GM19351 (cell line): ENCODE data around the gene TXNRD3.

Experiments
- ATAC-seq: cut with Tn5 transposase; IDR thresholded peaks from one replicate; pipeline ENCODE4 v1.9.1; 2021; ENCODE audit warnings: mild to moderate bottlenecking, moderate library complexity; ENCODE audit not compliant: unreplicated experiment

TXNRD3 gene

DNA sequence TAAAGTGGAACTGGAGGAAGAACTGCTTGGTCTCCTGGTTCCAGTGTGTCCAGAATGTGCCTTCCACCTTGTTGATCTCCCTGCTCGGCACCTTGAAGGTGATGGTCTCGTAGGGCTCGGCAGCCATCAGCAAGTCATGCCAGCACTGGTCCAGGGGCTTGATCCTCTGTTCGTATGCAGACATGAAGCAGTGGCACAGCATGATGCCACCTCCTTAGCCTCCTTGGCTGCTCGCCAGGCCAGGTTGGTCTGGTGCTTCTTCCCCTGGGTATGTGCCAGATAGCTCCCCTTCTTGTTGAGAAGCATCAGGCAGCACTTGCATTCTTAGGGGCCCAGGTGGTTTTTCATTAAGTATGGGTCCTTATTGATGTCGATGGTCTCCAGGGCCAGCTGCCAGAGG is 17.8 kb upstream of the TXNRD3 start:
- no peak for ATAC-seq

DNA sequence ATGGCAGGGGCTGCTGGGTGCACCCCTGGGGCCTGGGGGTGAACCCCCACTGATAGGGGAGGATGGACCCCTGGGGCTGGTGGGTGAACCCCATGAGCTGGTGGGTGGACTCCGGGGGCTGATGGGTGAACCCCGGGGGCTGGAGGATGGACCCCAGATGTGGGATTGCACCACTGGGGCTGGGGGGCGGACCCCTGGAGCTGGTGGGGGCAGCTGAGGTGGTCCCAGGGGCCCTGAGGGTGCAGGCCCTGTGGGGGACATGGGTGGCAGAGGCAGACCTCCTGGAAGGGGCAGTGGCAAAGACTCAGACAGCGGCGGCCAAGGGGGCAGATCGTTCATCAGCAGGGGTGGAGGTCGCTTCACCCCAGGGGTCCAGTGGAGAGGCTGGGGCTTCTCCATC is 17.4 kb upstream of the TXNRD3 start:
- ATAC-seq, result no peak

DNA sequence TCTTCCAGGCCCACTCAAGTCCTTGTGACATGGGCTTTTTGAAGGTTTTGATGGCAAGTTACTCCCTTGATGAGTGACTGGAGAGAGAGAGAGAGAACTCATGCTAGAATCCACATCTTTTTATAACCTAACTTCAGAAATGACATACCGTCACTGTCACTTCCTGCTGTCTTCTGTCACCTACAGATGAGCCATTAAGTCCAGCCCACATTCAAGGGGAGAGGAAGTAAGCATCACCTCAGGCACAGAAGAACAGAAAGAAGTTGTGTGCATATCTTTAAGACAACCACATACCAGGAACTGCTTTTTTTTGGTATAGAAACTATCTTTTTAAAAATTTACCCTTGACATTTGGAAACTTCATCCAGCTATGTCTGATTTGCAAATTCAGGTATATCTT is 16.6 kb upstream of the TXNRD3 start:
- no peak for ATAC-seq

DNA sequence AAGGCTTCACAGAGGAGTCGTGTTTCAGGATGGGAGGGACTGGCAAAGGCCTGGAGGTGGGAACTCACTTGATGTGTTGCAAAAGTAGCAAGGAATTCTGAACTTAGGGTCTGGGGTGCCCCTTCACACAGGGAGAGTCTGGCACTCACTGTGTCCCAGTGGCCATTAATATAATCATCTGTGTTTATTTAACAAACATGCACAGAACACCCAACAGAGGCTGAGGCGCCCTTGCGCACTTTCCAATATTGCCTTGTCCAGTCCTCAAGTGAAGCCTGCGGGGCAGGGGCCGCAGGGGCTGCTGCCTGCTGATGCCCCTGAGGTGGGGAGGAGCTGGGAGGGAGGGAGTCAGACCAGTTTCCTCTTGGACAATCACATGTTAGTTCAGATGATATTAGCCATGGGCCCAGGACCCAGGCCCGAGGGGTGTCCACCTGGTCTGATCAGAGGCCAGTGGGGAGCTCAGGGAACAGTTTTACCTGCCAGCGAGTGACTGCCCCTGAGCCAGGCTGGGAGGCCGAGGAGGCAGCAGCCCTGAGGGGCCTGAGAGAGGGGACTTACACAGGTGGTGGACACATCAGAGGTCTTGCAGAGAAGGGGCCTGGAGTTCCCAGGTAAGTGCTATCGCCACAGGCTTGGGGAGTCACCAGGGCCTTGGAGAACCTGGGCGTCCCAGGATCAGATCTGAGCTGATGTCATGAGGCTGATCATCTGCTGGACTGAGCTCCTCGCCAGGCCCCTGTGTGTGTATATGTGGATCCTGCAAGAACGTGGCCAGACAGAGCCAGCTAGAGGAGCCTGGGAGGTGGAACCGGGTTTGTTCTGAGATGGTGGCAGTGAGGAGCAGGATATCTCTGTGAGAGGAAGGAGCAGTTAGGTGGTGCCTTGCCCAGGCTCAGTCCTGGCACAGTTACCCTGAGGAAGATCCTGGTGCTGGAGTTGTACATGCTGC is 13.8 kb upstream of the TXNRD3 start:
- no peak for ATAC-seq

DNA sequence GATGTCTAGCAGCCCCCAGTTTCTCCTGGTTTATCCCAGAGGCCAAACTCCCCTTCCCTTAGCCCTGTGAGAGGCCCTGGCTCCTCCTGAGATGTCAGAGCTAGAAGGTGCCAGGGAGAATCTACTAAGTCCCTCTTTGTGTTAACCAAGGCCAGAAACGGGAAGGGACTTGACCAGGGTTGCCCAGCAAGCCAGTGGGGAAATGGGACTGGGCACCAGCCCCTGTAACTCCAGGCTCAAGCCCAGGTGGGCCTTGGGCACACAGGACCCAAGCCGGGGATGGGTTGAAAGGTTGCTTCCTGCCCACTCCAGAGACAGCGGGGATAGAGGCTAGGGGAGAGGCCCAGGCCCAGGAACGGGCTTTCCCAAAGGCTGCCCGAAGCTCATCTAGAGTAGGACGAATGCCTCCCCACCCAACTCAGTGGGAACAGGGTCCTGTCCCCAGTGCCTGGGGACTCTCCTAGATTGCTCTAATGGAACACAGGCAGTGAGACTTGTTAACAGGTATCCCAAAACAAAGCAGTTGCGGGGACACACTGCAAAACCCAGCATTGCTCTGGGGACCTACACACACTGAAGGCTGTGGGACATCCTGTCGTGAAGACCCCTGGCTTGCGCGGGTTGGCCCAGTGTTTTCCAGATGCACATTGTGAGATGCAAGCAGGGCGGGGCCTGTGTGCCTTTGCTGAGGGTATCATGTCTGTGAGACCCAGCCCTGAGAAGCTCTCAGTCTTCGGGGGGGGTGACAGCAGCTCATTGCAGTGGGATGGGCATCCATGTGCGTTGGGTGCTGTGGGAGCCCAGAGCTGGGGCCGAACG is 12.9 kb upstream of the TXNRD3 start:
- no peak for ATAC-seq

DNA sequence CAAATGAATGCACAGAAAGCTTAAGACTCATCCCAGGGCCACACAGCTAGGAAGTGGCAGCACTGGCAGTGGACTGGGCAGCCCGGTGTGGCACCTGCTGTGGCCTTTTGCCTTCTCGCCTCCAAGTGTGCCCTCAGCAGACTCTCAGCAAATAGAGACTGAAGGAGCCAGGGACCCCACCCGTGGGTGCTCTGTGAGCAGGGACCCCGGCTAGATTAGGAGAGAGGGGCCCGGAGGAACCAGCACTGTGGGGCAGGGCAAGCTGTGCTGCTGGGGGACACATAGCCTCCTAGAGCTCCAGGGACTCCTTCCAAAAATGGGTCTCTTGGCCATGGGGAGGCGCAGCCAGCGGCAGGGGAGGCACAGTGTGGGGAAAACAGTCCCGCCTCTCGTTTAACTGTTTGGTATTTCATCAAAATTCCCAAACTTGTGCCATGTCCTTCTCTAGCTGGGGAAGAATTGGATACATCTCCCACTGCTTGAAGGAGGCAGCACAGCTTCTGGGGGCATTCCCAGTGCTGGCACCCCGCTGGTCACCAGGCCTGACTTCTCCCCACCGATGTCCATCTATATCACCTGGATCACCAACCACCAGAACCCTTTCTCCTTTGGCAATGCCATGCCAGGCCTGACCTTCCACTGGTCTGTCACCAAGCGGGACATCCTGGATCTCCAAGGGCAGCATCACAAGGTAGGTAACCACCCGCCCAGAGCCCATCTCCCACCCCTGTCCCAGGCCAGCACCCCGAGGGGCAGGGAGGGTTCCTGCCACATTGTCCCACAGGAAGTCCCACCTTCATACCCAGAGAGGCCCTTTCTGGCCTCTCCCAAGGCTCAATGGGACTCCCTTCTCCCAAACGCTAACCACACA is 12.0 kb upstream of the TXNRD3 start:
- no peak for ATAC-seq

DNA sequence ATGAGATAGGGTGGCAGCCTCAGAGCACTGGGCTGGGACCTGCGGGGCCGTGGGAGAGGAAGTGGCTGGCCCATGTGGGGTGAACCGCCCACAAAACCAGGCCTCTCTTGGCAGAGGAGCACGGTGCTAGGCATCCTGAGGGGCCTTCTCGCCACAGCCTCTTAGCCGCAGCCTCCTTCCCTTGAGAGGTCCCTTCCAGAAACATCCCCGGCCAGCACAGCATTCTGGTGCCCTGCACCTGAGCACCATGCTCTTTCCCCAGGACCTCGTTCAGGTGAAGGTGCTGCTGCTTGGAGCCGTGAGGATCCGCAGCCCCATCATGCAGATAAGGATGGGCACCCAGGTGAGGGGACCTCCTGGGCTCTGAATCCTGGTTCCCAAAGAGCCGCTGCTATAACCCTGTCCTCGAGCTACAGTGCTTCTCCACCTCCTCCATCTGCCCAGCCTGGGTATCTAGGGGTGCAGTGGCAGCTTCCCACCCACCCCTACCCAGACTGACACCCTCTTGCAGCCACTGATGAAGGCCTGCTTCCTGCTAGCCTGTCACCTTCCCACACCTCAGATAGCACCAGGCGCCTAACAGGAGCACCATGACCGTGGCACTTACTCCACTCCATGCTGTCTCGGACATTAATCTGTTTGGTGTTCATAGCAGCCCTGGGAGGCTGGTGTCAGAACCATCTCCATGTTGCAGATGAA is 11.2 kb upstream of the TXNRD3 start:
- ATAC-seq, result no peak

DNA sequence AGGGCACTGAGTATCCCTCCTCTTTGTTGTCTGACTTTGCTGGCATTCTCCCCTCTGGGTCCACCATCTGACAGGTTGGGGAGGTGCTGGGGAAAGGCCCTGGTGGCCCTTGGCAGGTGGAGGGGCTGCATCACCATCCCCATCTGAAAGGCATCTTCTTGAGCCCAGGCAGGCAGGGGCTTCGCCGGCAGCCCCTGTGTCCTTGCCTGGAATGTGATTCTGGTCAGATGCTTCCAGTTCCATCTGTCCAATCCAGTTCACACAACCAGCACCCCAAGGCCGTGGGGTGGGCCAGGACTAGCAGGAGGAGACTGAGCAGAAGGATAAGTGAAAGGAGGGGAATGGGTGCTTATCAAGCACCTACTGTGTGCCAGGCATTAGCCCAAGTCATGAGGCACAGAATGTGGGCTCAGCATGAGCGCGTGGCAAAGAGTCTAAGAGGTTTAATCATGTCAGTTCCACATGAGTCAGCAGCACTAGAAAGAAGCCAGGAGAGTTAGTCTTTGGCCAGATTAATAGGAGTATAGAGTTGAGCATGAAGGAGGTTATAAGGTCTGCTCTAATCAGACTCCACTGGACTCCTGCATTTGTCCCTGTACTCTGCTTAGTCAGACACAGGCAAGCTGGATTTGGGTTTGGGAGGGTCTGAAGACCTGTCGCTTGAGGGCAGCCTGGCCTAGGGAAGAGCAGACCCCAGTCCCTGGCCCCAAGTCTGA is 10.5 kb upstream of the TXNRD3 start:
- ATAC-seq, result no peak

DNA sequence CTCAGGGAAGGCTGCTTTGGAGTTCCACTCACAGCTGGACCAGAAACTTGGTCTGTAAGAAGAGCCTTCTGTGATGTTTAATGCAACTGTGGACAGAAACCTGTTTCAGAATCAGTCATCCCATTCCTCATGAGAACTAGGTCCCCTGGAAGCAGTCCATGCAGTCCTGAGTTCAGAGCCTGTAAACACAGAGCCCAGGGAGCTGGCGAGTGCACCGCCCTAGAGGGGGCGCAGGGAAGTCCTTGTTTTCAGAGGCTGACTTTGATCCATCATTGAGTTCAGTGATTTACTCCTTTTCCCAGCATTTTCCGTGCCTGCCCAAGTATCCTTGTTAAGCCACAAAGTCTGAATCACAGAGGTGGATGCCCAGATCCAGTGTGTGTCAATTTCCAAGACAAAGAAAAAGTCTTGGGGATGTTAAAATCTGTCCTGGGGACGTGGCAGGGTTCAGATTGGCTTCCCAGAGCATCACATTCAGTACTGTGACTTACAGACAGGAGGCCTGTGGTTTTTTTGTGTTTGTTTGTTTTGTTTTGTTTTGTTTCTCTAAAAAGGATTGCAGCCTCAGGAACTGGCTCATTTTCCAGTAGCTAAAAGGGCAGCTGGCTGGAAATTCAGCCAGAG is 9.8 kb upstream of the TXNRD3 start:
- ATAC-seq, result no peak

DNA sequence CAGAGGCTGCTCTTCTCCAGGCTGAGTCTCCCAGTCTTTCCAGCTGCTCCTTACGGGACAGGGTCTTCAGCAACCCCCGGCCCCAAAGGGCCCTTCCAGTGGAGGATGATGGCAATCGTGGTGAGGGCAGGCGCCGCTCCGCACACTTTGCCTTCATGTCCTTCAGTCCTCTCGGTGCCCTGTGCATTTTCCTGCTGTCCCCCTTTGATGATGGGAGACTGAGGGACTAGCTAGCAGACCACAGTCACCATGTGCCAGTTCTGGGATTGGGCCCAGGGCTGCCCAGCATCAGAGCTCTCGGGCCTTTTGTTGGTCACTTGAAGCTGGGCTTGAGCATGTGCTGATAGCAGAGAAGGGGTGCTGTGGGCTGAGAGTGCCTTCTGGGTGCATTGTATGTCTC is 8.8 kb upstream of the TXNRD3 start:
- no peak for ATAC-seq

DNA sequence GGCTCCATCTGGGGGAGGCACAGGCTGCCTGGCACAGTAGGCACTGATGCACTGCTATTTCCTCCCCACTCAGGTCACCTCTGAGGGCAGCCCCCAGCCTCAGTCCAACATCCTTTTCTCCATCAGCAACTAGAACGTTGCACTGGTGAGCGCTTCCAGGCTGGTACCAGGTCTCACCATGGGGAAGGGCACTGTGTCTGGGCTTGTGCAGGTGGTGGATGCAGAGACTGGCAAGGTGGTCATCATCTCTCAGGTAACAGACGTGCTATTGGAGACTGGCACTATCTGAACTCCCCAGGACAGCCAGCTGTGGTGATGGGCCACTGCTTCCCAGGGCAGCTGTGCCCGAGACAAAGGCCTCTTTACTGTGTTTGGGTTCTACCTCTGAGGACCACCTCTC is 8.3 kb upstream of the TXNRD3 start:
- ATAC-seq, result no peak

DNA sequence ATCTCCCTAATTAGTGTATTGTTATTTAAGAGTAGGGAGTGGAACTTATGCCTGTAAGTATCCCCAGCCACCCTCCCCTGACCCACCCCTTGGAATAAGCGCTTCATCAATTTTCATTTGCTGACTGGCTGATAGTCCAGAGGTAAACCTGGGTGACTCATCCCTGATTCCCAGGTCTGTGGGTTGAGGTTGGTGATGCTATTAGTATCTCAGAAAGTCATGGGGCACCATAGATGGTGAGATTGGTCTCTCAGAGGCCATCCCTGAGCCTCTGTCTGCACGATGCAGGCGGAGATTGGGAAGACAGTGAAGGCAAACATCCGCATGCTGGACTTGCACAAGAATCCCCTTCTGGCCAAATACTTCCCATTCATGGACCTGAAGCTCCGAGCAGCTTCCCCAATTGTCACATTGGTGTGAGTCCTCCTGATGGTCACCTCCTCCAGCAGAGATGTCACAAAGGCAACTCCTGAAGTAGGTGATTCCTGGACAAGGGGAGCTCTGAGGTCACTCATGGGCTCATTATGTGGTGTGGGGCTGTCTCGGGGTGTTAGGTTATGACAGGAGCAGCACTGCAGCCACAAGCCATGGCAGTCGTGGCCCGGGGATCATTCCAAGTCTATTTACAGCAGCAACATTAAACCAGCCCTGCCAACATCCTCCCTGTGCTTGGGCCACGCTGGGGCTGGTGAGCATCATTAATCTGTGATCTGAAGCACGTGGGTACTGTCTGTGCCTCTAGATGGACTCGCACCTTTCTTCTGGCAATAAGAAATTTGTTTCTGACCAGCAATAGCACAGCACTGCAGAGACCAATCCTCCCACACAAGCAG is 6.8 kb upstream of the TXNRD3 start:
- no peak for ATAC-seq

DNA sequence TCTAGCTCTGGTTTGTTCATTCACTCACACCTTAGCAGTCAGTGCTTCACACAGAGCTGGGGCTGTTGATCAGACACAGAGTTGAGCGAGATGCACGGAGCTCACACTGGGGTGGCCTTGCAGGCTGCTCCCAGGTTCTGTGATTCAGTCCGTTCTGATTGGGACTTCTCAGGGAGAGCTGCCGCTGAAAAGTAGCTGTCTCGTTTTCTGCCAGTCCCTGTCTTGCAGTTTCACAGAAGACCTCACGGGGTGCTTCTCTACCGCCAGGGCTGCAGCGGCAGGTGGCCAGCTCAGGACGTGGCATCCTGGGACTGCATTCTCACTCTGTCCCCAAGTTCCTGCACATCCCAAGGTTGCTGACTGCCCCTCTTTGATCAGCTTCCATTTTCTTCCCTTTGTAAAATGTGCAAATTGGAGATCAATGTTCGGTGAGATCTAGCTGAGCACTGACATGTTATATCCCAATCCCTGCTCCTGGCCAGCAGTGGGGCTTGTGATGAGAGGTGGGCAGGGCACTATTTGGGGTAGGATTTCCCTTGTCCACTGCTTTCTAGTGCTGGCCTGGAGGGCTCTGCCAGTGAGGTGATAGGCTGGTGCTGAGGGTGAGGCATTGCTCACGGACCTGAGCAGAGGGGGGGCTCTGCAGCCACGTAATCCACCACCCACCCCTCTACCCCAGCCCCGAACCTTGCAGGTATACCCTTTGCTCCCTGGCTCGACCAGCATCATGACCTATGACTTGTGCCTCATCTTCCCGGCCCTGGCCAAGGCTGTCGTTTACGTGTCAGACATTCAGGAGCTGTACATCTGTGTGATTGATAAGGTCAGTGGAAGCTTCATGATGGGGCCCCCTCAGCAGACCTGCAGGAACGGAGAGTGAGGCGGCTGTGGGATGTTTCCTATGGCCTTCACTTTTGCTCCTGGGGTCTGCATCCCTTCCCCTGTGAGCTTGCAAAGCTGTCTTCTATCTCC is 5.3 kb upstream of the TXNRD3 start:
- no peak for ATAC-seq

DNA sequence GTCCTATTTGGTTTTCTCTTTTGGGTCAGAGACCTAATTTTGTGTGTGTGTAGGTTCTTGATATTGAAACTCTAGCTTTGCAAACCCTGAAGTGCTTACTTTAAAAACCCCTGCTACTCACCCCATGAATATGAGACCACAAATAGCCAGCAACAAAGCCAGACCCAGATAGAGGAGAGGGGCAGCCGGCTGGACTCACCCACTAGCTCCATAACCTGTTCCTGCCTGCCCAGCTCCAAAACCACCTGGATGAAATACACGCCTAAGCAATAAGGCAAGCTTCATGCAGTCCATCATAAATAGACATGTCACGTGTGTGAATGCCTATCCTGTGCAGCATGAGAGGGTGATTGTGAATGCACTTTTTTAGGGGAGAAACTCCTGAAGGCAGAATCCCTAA is 3.7 kb upstream of the TXNRD3 start:
- ATAC-seq, result no peak

DNA sequence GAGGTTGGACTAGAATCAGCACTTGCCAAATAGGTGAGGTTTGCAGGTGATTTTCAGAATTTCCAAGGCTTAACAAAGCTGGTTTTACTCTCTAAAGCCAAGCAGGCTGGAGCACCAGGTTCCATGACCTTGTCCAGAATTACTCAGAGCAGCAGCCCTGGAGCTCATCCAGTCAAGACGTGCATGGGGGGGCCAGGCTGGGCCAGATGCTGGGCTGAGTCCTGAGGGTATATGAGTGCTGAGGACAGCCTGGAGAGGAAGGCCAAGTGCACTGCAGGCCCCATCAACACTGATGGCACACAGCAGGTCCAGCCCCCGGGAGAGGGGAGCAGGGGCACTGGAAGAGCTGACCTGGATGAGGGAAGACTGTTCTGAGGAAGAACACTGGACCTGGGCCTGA is 3.0 kb upstream of the TXNRD3 start:
- no peak for ATAC-seq

DNA sequence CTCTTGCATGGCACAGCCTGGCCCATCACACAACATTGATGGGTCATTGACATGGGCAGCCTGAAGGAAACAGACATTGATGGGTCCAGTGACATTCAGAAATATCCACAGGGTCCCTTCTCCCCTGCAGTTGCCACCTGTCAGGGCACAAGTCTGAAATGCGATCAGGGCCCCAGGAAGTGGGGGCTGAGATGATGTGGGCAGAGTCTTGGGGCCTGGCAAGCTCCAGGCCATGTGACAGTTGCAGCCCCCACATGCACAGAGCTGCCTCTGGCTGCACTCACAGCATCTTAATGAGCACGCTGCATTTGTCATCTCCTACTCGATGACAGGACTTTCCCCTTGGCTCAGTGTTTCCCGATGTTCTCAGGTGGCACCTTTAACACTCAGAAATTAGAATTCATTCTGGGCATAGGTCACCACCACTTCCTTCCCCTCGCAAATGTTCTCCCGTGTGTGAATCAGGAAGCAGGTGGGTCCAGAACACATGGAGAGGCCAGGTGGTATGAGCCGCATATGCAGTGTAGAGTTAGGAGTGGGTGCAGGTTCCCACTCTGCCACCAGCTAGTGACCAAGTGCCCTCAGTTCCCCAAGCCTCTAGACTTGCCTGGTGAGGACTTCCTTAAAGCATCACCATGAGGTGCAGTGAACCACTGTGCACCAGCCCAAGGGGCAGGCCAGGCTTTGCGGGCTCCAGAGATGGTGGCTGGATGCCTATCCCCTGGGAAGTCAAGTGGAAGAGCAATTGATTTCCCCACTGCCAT is 1.6 kb upstream of the TXNRD3 start:
- no peak for ATAC-seq

DNA sequence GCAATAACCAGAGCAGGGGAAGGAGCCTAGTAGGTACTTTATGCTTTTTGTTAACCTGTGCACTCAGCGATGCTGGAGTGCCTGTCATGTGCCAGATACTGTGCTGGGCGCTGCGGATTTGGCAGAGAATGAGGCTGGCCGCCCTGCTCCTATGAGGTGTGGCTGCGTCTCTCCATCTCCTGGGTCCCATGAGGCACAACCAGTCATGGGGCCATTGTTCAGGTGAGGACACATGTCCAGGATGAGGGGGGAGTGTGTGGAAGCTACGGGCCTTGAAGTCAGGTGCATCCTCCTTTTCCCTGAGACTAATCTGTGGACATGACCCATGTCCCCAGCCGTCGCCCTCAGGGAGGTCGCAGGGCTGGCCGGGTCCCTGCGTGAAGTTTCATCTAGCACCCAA is 963 bp upstream of the TXNRD3 start:
- ATAC-seq, result no peak
